Erythroblast (primary cell): ENCODE results near the gene SLC10A7.

Experiments
- GATA1 ChIP-seq: IDR thresholded peaks from 2 replicates; pipeline ENCODE4 v1.6.1; 2011; ENCODE audit warnings: low read depth, mild to moderate bottlenecking, control low read depth, low read length, moderate library complexity
- POLR2A ChIP-seq: IDR thresholded peaks from 2 replicates; pipeline ENCODE4 v1.6.1; 2011; ENCODE audit warnings: mild to moderate bottlenecking, low read length

DNA sequence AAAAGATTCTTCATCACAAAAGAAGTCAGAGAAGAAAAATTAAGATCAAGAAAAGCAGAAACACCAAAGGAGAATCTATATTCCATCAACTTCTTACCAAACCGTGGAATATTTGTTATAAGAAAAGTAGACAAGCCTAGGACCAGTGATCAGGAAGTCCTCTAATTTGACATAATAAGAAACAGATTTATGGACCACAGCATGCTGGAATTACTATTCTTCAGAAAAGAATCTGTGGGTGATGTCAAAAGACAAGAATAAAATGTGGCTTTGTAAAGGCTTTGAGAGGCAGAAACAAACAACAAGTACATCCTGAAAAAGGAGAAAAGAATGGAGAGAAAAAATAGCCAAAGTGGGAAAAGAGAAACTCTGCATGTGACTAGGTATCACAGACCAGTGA is 123.3 kb downstream of the SLC10A7 start:
- TF ChIP-seq POLR2A (no peak), GATA1 (no peak)
